HG03521 (cell line): ENCODE data around the gene ADM5.

ENCODE experiments used
- ATAC-seq: cut with Tn5 transposase; IDR thresholded peaks from one replicate; pipeline ENCODE4 v1.9.1; 2021; ENCODE audit warnings: mild to moderate bottlenecking, moderate library complexity; ENCODE audit not compliant: unreplicated experiment

Gene ADM5

DNA sequence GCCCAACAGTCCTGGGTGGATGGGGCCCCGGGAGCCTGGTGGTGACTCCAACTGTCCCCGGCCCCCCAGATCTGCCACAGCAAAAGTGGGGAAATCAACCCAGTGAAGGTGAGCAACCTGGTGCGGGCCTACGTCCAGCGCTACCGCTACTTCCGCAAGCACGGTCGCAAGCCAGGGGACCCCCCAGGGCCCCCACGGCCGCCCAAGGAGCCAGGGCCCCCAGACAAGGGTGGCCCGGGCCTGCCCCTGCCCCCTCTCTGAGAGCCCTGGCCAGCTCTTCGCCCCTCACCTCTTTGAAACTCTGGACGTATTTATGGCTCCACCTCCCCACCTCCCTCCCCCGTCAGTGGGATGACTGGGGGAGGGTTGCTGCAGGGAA, 31.3 kb upstream of the ADM5 start:
- ATAC-seq: no peak

GRCh38 chr19:49658566-49659442, 30.6 kb upstream of the ADM5 start:
- no peak for ATAC-seq

GRCh38 chr19:49660338-49660961, 28.9 kb upstream of the ADM5 start:
- ATAC-seq: no peak

- ATAC-seq: no peak
Observed at GRCh38 chr19:49662011-49662410, 27.4 kb upstream of the ADM5 start.

DNA sequence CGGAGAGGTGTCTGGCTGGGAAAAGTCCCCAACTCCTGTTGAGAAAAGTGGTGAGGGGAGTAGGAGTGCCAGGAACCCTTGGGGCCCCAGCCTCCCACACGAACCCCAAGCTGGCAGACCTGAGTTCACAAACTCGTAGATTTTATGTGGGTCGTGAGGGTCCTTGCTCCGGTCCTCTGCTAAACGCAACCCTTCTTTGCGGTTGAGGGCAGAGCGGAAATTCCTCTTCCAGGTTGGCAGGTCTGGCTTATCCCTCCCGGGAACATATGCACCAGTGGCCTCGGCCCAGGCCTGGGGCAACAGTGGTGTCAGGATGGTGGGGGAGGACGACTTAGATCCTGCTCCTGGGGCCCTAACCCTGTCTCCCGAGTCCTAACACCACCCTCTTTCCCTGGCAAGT, 26.2 kb upstream of the ADM5 start:
- no peak for ATAC-seq

- no peak for ATAC-seq
Observed at GRCh38 chr19:49664171-49665035, 25.0 kb upstream of the ADM5 start.

DNA sequence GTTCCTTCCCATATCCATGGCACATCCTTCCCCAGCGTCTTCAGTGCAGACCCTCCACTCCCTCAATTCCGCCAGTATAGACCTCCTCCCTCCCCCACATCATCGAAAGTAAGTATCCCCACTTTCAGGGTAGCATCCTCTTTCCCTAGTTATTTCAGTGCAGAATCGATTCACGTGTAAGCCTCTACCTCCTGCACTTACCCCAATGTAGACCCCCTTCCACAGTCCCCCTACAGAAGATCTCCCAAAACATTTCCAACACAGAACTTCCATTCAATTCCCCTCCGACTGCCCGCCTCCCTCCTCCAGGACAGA, 24.4 kb upstream of the ADM5 start:
- no peak for ATAC-seq

DNA sequence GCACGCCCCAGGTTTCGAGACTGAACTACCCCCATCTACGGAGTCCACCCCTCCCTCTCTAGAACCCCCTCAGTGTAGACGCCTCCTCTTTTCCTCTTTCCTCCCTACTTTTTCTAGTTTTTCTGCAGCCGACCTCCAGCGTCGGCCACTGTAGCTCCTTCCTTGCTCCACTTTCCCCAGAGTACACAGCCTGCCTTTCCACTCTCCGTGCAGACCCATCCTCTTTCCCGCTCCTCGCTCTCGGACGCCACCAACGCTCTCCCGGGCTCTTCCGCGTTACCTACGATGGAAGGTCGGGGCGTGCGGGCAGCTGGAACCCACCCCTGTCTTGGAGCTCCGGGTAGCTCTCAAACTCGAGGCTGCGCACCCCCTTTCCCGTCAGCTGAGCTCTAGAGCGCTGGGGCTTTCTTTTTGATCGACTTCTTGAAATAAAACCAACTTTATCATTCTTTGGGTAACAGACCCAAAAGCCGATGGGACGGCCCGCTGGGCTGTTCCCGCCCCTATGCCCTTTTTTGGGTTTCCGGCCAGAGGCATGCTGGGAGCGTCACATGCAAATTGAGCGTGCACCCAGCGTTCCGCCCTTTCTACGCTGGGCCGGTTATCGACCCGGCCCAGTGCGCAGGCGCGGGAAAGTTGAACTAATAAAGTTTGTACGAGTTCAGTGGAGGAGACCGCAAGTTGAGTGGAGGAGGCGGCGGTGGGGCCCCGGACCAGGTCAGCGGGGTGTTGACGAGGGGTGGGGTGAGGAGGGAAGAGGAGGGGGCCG, 23.9 kb upstream of the ADM5 start, which contains the start of the genes BCL2L12 and IRF3:
TSS of gene BCL2L12 (plus strand) at position 583 of the 769 bp plus-strand sequence. CDS start 760 bp downstream, outside the sequence.
TSS of gene IRF3 (minus strand) at position 507 of the 769 bp plus-strand sequence. CDS start 1,019 bp downstream, outside the sequence.
- ATAC-seq: peak; percentile 84

GRCh38 chr19:49666120-49666444, 23.3 kb upstream of the ADM5 start:
- ATAC-seq: no peak

DNA sequence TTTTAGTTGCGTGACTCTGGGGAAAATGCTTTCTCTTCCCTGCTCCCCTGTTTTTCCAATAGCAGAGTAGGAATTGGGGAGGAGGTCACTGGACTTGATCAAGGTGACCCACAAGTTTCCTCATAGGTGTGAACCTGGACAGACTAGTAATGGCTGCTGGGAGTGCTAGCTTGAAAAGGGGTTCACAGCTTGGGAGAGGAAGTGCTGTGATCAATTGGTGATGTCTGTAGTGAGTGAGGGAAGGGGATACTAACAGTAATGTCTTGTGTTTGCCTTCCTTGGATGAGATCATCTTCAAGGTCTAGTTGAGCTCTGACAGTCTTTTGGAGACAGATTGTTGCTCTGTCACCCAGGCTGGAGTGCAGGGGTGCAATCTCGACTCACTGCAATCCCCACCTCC, 21.9 kb upstream of the ADM5 start:
- no peak for ATAC-seq

GRCh38 chr19:49669516-49669915, 19.9 kb upstream of the ADM5 start:
- no peak for ATAC-seq

DNA sequence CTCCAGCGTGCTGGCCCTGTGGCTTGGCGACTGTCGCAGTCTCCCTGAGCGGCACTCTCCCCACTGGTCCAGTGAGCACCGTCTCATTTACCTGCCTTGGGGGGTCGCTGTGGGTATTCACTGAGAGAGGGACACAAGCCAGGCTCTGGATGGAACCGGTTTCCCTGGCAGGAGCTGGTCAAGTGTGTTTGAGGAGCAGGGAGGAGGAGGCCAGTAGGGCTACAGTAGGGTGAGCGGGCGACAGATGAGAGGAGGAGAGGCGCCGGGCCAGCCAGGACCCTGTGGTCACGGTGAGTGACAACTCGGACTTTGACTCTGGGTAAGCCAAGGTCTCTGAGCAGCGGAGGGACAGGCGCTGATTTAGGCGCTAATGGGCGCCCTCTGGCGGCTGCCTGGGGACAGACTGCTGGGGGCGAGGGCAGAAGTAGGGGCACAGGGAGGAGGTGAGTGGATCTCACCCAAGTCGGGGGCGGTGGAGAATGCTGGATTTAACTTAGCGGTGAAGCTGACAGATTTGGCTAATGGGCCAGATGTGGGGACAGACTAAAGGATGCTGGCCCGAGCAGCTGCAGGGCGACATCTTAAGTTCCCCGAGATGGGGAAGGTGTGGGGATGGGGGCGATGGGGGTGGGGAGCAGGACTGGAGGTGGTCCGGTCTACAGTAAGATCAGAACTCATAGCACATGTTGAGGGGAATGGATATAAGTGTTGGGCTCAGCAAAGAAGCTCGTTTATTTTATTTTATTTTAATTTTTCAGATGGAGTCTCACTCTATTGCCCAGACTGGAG, 17.1 kb upstream of the ADM5 start:
- ATAC-seq: no peak

GRCh38 chr19:49676136-49676783, 13.1 kb upstream of the ADM5 start:
- peak; percentile 14 for ATAC-seq

- ATAC-seq: peak; percentile 65
Observed at GRCh38 chr19:49676784-49677230, 12.6 kb upstream of the ADM5 start.

DNA sequence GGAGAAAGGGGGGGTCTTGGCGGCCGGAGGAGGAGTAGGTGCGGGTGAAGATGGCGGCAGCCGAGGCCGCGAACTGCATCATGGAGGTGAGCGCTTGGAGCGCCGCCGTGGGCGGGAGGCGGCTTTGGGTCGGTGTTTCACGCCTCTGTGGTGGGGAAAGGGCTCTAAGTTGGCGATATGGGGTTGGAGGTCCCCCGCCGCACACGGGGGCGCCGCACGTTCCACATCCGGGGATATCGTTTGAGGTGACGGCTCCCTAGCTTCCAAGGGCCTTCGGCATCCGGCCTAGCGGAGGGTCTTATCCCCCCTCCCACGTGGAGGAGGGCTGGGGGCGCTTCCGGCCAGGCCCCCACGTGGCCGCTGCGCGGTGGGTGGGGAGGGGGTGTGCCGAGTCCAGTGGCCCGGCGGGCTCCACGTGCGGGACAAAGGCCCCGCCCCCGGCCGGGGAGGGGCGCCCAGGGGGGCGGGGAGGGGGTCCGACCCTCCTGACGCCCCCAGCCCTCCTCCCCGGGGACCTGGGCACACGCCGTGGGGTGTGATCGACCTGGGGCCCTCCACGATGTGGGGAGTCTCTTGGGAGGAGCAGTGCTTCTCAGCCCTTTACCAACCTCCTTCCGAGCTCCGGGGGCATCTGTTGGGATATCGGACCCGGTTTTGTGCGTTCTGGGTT, 12.0 kb upstream of the ADM5 start, which contains the start of gene PRMT1:
TSS of gene PRMT1 (plus strand) at position 41 of the 670 bp plus-strand sequence. CDS start at position 51, 10 bp downstream.
- peak; percentile 11 for ATAC-seq

- ATAC-seq: no peak
Observed at GRCh38 chr19:49677901-49678674, 11.3 kb upstream of the ADM5 start.

- no peak for ATAC-seq
Observed at GRCh38 chr19:49678985-49679770, 10.2 kb upstream of the ADM5 start.
